GM20431 (cell line): ENCODE measurements around the gene RYK.
"Not testable (repeated sequence)": the region's sequence is repeated elsewhere in the genome, so short reads cannot be mapped to it uniquely, and the experiment has no call there.

Source experiments
- in situ Hi-C: fragments of 300-500 bp; cut with MseI, MboI; formaldehyde crosslinking; loops from one replicate; pipeline ENCODE4 v1.15.0; 2020; ENCODE audit warnings: low sequenced_read_pairs; ENCODE audit not compliant: unreplicated experiment

The RYK gene

DNA sequence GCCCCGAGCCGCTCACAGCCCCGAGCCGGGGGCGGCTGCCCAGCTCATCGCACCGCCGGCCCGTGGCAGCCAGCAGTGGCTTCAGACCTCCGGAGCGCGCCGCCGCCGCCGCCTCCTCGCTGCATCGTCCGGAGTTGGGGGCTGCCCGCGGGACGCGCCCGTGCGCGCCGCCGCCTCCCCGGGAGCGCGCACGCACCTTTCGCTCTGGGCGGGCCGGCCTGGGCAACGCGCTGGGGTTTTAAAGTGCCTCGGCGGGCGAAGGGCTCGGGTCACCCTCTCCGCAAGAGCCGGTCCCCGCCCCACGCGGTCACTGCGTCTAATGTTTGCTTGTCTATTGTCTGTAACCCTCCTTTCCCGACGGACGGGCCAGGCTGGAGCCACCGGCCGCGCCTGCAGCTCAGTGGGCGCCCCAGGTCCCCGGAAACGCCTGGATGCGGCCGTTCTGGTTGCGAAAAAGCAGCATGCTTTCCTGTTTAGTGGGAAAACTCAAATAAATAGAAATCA lies at the start of gene RYK:
Gene RYK, minus strand, starts transcription at position 143 of the 504 bp plus-strand sequence. CDS start 205 bp downstream, outside the sequence.
- in situ Hi-C loops: no loop called here

DNA sequence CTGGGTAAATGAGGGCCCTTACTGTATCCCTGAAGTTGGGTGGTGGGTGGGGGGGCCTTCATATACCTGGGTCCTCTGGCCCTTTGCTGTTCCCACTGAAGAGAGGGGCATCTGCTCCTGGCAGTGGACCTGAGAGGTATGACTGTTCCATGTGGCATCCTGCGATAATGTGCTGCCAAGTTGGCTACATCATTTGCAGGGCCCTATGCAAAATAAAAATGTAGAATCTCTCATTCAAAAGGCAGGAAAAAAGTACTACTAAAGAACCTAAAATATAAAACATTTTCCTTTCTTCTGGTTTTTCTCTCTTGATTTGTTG lies 49.2 kb upstream of the RYK start:
- in situ Hi-C loops: no loop called here

GRCh38 chr3:134299185-134299887 lies 48.7 kb upstream of the RYK start:
- in situ Hi-C loops: no loop called here

DNA sequence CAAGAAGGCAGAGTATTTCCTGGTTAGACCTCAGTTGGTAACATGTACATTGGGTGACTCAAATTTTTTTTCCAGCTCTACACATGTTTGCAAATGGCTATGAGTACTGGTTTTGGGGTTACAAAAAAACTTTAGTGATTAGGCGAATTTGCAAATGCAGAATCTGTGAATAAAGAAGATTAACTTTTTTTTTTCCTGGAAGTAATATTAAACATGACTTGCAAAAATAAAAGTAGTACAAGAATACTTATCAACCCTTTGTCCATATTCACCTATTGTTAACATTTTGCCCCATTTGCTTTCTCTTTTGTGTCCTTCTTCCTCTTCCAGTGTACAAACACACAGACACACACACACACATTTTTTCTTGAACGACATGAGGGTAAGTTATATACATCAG lies 47.6 kb upstream of the RYK start:
- in situ Hi-C loops: no loop called here

GRCh38 chr3:134296616-134297015 lies 46.0 kb upstream of the RYK start:
- in situ Hi-C loops: no loop called here

DNA sequence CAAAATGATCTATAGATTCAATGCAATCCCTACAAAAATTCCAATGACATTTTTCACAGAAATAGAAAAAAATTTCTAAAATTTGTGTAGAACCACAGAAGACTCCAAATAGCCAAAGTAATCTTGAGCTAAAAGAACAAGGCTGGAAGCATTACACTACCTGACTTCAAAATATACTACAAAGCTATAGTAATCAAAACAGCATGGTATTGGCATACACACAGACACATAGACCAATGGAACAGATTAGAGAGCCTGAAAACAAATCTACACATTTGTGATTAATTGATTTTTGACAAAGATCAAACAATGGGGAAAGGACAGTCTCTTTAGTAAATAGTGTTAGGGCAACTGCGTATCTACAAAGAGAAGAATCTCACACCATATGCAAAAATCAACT lies 45.3 kb upstream of the RYK start:
- in situ Hi-C loops: no loop called here

DNA sequence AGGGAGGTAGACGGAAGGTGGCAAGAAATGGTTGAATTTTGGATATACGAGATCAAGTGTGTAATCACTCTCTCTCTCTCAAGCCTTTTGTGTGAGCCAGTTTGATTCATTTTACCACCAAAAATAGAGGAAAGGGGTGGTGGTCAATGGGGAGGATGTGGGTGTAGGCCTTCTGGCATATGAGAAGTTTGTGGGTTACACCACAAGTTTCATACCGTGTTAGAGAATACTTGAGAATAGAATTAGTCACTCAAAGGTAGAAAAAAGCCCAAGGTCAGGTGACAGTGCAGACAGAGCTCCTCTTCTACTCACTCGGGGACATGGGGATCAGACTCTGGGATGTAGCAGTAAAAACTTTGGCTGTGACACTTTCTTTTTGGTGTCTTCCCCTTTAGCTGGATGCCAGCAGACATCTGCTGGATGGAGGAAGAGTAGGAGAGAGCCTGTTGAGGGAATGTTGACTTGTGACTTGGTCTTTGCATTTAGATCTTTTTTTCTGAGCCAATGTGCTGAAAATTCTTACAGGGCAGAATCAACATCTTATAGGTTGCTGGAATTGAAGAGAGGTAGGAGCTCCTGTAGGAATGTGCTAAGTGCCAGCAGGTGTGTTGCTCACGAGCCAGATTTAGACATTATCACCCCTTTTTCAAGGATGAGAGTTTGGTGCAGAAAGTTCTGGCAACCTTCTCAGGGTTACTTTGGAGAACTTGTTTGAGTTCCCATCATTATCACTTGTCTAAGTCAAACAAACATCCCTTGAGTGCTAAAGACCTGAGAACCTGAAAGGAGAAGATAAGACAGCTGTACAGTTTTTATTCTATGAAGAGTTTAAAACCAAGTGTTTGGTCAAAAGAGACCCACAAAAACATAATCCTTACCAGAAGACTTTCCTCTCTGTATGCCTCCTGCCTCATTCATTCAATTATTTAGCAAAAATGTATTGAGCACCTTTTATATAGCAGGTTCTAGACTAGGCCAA lies 43.9 kb upstream of the RYK start:
- in situ Hi-C loops: no loop called here

GRCh38 chr3:134291319-134292254 lies 40.9 kb upstream of the RYK start:
- in situ Hi-C loops: no loop called here

- in situ Hi-C loops: no loop called here
These were observed 36.9 kb upstream of the RYK start for GRCh38 chr3:134287512-134287911.

DNA sequence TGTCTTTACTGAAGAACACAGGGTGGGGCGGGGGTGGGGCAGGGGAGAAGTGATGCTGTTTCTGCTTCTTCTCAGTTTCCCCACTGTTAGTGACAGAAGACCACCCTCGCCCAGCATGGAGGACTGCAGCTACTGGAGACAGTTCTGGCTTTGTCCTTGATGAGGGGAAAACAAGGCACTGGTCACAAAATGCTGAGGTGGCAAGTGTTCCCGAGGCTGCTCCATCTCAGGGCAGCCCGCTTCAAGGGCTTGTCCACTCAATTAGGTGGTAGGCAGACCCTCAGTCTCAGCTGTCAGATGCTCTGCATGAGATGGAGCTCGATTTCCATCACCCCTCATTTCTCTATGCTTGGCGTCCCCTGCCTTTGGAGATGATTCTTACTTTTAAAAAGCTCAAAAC lies 33.8 kb upstream of the RYK start:
- in situ Hi-C loops: no loop called here

DNA sequence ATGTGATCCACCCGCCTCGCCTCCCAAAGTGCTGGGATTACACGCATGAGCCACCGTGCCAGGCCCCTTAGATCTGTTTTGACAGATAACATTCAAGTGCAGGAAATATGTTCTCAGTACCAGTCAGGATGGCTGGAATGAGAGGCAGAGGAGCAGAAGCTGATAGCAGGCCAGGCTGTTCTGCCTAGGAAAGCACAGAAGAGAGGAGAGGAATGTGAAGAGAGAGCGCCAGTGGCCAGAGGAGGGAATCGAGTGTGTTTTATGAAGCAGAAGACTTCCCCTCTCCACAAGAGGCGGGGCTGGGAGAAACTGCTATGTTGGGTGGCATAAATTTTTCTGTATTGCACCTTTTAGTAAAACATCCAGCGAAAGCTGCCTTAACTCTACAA lies 32.0 kb upstream of the RYK start:
- in situ Hi-C loops: no loop called here

DNA sequence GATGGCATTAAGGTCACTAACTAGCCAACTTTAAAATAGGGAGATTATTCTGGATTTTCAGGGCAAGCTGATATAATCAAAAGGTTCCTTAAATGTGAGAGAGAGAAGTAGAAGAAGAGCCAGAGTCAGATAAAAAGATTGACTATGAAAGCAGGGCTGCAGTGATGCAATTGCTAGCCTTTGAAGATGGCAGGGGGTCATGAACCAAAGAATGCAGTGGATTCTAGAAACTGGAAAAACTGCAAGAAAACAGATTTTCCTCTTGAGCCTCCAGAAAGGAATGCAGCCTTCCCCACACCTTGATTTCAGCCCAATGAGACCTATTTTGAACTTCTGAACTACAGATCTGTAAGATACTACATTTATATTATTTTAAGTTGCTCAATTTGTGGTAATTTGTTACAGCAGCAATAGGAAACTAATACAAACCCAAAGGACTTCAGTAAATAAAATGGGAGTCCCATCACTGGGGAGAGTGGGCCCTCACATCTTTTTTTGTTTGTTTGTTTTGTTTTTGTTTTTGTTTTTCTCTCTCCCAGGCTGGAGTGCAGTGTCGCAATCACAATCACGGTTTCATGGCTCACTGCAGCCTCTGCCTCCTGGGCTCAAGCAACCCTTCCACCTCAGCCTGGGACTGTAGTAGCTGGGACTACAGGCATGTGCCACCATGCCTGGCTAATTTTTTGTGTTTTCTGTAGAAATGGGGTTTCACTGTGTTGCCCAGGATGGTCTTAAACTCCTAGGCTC lies 31.4 kb upstream of the RYK start:
- in situ Hi-C loops: no loop called here

- in situ Hi-C loops: no loop called here
These were observed 28.8 kb upstream of the RYK start for GRCh38 chr3:134279466-134279865.

GRCh38 chr3:134277066-134277660 lies 26.5 kb upstream of the RYK start:
- in situ Hi-C loops: no loop called here

DNA sequence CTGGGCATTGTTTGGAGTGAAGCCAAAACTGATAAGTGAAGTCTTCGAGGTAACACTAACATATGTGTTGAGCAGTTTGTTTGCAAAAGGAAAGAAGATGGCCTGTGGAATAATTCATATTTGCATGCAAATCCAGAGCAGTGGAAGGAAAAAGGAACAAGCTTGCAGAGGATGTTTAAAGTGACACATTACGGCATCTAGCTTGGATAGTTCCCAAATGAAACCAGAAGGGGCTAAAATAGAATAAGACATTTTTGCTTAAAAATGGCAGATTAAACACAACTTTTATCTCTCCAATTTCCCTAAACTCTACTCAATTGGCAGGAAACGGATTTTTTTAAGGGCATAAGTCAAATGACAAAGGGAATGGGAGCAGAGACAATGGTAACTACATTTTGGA lies 25.4 kb upstream of the RYK start:
- in situ Hi-C loops: no loop called here

- in situ Hi-C loops: not testable (repeated sequence)
These were observed 24.5 kb upstream of the RYK start for GRCh38 chr3:134275110-134275509.

- in situ Hi-C loops: no loop called here
These were observed 23.9 kb upstream of the RYK start for GRCh38 chr3:134274571-134274970.

GRCh38 chr3:134267996-134268395 lies 17.3 kb upstream of the RYK start:
- in situ Hi-C loops: no loop called here

- in situ Hi-C loops: no loop called here
These were observed 10.3 kb upstream of the RYK start for GRCh38 chr3:134260987-134261386.
